Osteoblast (primary cell): ENCODE measurements around the gene MXD3. TPM values are rescaled to one million over a fixed set of nuclear protein-coding genes. Genes with fewer than 3 reads are reported as not detected.
A peak's percentile ranks its signal among the peaks of the same experiment; 100 is the strongest.

Source experiments
- DNase-seq: peaks from one replicate; pipeline ENCODE4 v3.0.0; 2011; ENCODE audit warnings: low spot score, mixed read lengths; ENCODE audit not compliant: insufficient read length; ENCODE audit errors: missing footprints
- H2AFZ ChIP-seq: 2 replicates; pipeline ENCODE4 v1.6.0; 2011; ENCODE audit warnings: mild to moderate bottlenecking, low read length
- H3K27ac ChIP-seq: 2 replicates; pipeline ENCODE4 v1.5.1; 2011; ENCODE audit warnings: mild to moderate bottlenecking, low read depth, low read length, moderate library complexity
- H3K27me3 ChIP-seq: 2 replicates; pipeline ENCODE4 v1.6.0; 2012; ENCODE audit warnings: mild to moderate bottlenecking, control low read depth, inconsistent platforms, low read length, moderate library complexity; ENCODE audit not compliant: insufficient read depth
- H3K36me3 ChIP-seq: 2 replicates; pipeline ENCODE4 v1.5.1; 2011; ENCODE audit warnings: mild to moderate bottlenecking, low read length, control low read depth, moderate library complexity; ENCODE audit not compliant: insufficient read depth
- H3K4me1 ChIP-seq: 2 replicates; pipeline ENCODE4 v1.5.1; 2011; ENCODE audit warnings: mild to moderate bottlenecking, low read length, control low read depth, moderate library complexity; ENCODE audit not compliant: insufficient read depth
- H3K4me2 ChIP-seq: 2 replicates; pipeline ENCODE4 v1.6.0; 2011; ENCODE audit warnings: mild to moderate bottlenecking, low read length; ENCODE audit not compliant: insufficient read depth
- H3K4me3 ChIP-seq: fragments of 200-600 bp; sonication (generic); 3 replicates; pipeline ENCODE4 v1.5.1; 2012; ENCODE audit warnings: mild to moderate bottlenecking, low read length, inconsistent platforms; ENCODE audit not compliant: insufficient read depth
- H3K79me2 ChIP-seq: 2 replicates; pipeline ENCODE4 v1.6.0; 2012; ENCODE audit warnings: mild to moderate bottlenecking, low read length, control low read depth, inconsistent platforms; ENCODE audit not compliant: insufficient read depth
- H3K9me3 ChIP-seq: 2 replicates; pipeline ENCODE4 v1.5.1; 2011; ENCODE audit warnings: low read depth, low read length, control low read depth
- H4K20me1 ChIP-seq: 2 replicates; pipeline ENCODE4 v1.6.0; 2012; ENCODE audit warnings: mild to moderate bottlenecking, low read length, control low read depth; ENCODE audit not compliant: insufficient read depth
- CTCF ChIP-seq: IDR thresholded peaks from 2 replicates; pipeline ENCODE4 v1.5.1; 2011; ENCODE audit warnings: mild to moderate bottlenecking, low read depth, low read length, moderate library complexity; ENCODE audit errors: extremely low read depth
- total RNA-seq: library from RNA; depleted of rRNA; stranded (reverse); fragments of >200 nt; gene quantifications from 2 replicates; pipeline ENCODE4 v1.2.3, GENCODE V29; 2012

MXD3 gene
- total RNA-seq, 1 donor: 3.3 TPM

- Histone ChIP-seq H3K36me3 (peaks cover 11% of the 10 kb centered on the region), H2AFZ (peak overlapping the region; percentile 84)
- TF ChIP-seq CTCF: peak; percentile 12
Observed at GRCh38 chr5:177327539-177328522, 16.1 kb upstream of the MXD3 start.

GRCh38 chr5:177325868-177326381 is 14.2 kb upstream of the MXD3 start:
- Histone ChIP-seq H3K9me3 (no peaks in the 10 kb centered on the region), H3K4me3 (no peak overlapping the region), H4K20me1 (no peaks in the 10 kb centered on the region), H3K27ac (no peak overlapping the region), H3K36me3 (peaks cover 6% of the 10 kb centered on the region), H2AFZ (no peak overlapping the region), H3K4me1 (peaks cover 19% of the 10 kb centered on the region), H3K4me2 (no peak overlapping the region), H3K79me2 (peaks cover 2% of the 10 kb centered on the region), H3K27me3 (no peaks in the 10 kb centered on the region)
- no peak for TF ChIP-seq CTCF
- peak; percentile 61 for DNase-seq

More at GRCh38 chr5:177327539-177328522, 16.1 kb upstream of the MXD3 start:
- no peaks in the 10 kb centered on the region for H3K27me3 ChIP-seq
- peaks cover 19% of the 10 kb centered on the region for H3K4me1 ChIP-seq
- H4K20me1 ChIP-seq: peaks cover under 1% of the 10 kb centered on the region
- peak; percentile 95 for DNase-seq
- peak overlapping the region; percentile 47 for H3K4me3 ChIP-seq
- H3K27ac ChIP-seq: peak overlapping the region; percentile 83
- H3K9me3 ChIP-seq: no peaks in the 10 kb centered on the region
- H3K4me2 ChIP-seq: peak overlapping the region; percentile 76
- peaks cover 3% of the 10 kb centered on the region for H3K79me2 ChIP-seq

GRCh38 chr5:177320879-177321278 is 9.2 kb upstream of the MXD3 start:
- no peak overlapping the region for H3K4me2 ChIP-seq
- H3K79me2 ChIP-seq: peaks cover 2% of the 10 kb centered on the region
- no peak overlapping the region for H2AFZ ChIP-seq
- H3K27ac ChIP-seq: no peak overlapping the region
- no peaks in the 10 kb centered on the region for H3K9me3 ChIP-seq
- peak; percentile 31 for DNase-seq
- no peak for TF ChIP-seq CTCF
- H3K4me3 ChIP-seq: no peak overlapping the region
- peaks cover 2% of the 10 kb centered on the region for H3K4me1 ChIP-seq
- no peaks in the 10 kb centered on the region for H3K36me3 ChIP-seq
- peaks cover 12% of the 10 kb centered on the region for H4K20me1 ChIP-seq
- H3K27me3 ChIP-seq: no peaks in the 10 kb centered on the region
